ENCODE data around the gene TAF8. TPM values are rescaled to one million over a fixed set of nuclear protein-coding genes. Genes with fewer than 3 reads are reported as not detected.

Gene TAF8
- total RNA-seq, 1 experiment from 2014 or later = 20.7 TPM

GRCh38 chr6:42010185-42010891 lies 40.0 kb upstream of the TAF8 start:
- CTCF ChIA-PET = interaction anchor here (0.6 kb wide), 1 partner anchor 74 kb away, joined by 4 read pairs; no protein-coding TSS in a partner anchor
- intact Hi-C loops (cut with micrococcal nuclease) = no loop called here

GRCh38 chr6:42010909-42011308 lies 39.4 kb upstream of the TAF8 start:
- Histone ChIP-seq H2AFZ (ENCODE audit: low read length) (no peak overlapping the region), H3K9ac (ENCODE audit: low read length) (no peak overlapping the region), H3K36me3 (ENCODE audit: low read depth, low read length) (no peaks in the 10 kb centered on the region), H3K4me3 (ENCODE audit: low read length) (no peak overlapping the region), H3K9me2 (replicated peaks; ENCODE audit: low read length) (no peaks in the 10 kb centered on the region), H3F3A (ENCODE audit: low read length, unreplicated experiment) (no peaks in the 10 kb centered on the region), H3K27ac (ENCODE audit: low read length) (no peak overlapping the region), H3K79me2 (ENCODE audit: low read length) (no peaks in the 10 kb centered on the region), H3K4me2 (ENCODE audit: low read length) (no peak overlapping the region), H3K4me1 (ENCODE audit: insufficient read depth, low read length) (no peaks in the 10 kb centered on the region), H3K27me3 (ENCODE audit: low read length) (no peaks in the 10 kb centered on the region), H3K9me3 (ENCODE audit: low read length) (no peaks in the 10 kb centered on the region), H4K20me1 (ENCODE audit: low read length) (no peaks in the 10 kb centered on the region)
- no peak for DNase-seq
- no peak for TF ChIP-seq EZH2 (IDR thresholded peaks at IDR 0.05; ENCODE audit: low read length, unreplicated experiment)
- no peak for TF ChIP-seq CTCF (conservative IDR thresholded peaks at IDR 0.05; ENCODE audit: low read depth, low read length)
- TF ChIP-seq EZH2phosphoT487 (IDR thresholded peaks at IDR 0.05; ENCODE audit: borderline replicate concordance, low read length) = no peak
- no TSS peak for BruUV-seq (replicated peaks)
- ChIA-PET POLR2A (ENCODE audit: unreplicated experiment) (no interaction called here), CTCF (no interaction called here)
- ATAC-seq = no peak
- intact Hi-C loops (cut with micrococcal nuclease) = no loop called here

More at GRCh38 chr6:42010185-42010891, 40.0 kb upstream of the TAF8 start:
- H3K9ac ChIP-seq (ENCODE audit: low read length) = no peak overlapping the region
- H3F3A ChIP-seq (ENCODE audit: low read length, unreplicated experiment) = no peaks in the 10 kb centered on the region
- DNase-seq (no peak), ATAC-seq (no peak)
- H3K27ac ChIP-seq (ENCODE audit: low read length) = no peak overlapping the region
- no peak overlapping the region for H3K4me3 ChIP-seq (ENCODE audit: low read length)
- BruUV-seq (replicated peaks) = no TSS peak
- H3K4me1 ChIP-seq (ENCODE audit: insufficient read depth, low read length) = no peaks in the 10 kb centered on the region
- H3K27me3 ChIP-seq (ENCODE audit: low read length) = no peaks in the 10 kb centered on the region
- H3K79me2 ChIP-seq (ENCODE audit: low read length) = no peaks in the 10 kb centered on the region
- no peaks in the 10 kb centered on the region for H3K36me3 ChIP-seq (ENCODE audit: low read depth, low read length)
- TF ChIP-seq EZH2phosphoT487 (IDR thresholded peaks at IDR 0.05; ENCODE audit: borderline replicate concordance, low read length) = no peak
- TF ChIP-seq CTCF (conservative IDR thresholded peaks at IDR 0.05; ENCODE audit: low read depth, low read length) = no peak
- no peak for TF ChIP-seq EZH2 (IDR thresholded peaks at IDR 0.05; ENCODE audit: low read length, unreplicated experiment)
- no peaks in the 10 kb centered on the region for H3K9me2 ChIP-seq (replicated peaks; ENCODE audit: low read length)
- H3K9me3 ChIP-seq (ENCODE audit: low read length) = no peaks in the 10 kb centered on the region
- H4K20me1 ChIP-seq (ENCODE audit: low read length) = no peaks in the 10 kb centered on the region
- POLR2A ChIA-PET (ENCODE audit: unreplicated experiment) = no interaction called here
- no peak overlapping the region for H2AFZ ChIP-seq (ENCODE audit: low read length)
- no peak overlapping the region for H3K4me2 ChIP-seq (ENCODE audit: low read length)

- Histone ChIP-seq H3K9me3 (ENCODE audit: low read length) (no peaks in the 10 kb centered on the region), H3K27me3 (ENCODE audit: low read length) (no peaks in the 10 kb centered on the region), H4K20me1 (ENCODE audit: low read length) (no peaks in the 10 kb centered on the region), H3K4me2 (ENCODE audit: low read length) (no peak overlapping the region), H3K9ac (ENCODE audit: low read length) (no peak overlapping the region), H3K27ac (ENCODE audit: low read length) (no peak overlapping the region), H3K4me1 (ENCODE audit: insufficient read depth, low read length) (peaks cover 9% of the 10 kb centered on the region; the same call in 1 of the 2 replicates), H3K4me3 (ENCODE audit: low read length) (no peak overlapping the region), H3K9me2 (replicated peaks; ENCODE audit: low read length) (no peaks in the 10 kb centered on the region), H3K79me2 (ENCODE audit: low read length) (no peaks in the 10 kb centered on the region), H3K36me3 (ENCODE audit: low read depth, low read length) (no peaks in the 10 kb centered on the region), H3F3A (ENCODE audit: low read length, unreplicated experiment) (no peaks in the 10 kb centered on the region), H2AFZ (ENCODE audit: low read length) (no peak overlapping the region)
- ChIA-PET CTCF (no interaction called here), POLR2A (ENCODE audit: unreplicated experiment) (no interaction called here)
- intact Hi-C loops (cut with micrococcal nuclease) = no loop called here
- DNase-seq (no peak), ATAC-seq (no peak)
- BruUV-seq (replicated peaks) = no TSS peak
- TF ChIP-seq CTCF (conservative IDR thresholded peaks at IDR 0.05; ENCODE audit: low read depth, low read length) = no peak
- no peak for TF ChIP-seq EZH2phosphoT487 (IDR thresholded peaks at IDR 0.05; ENCODE audit: borderline replicate concordance, low read length)
- no peak for TF ChIP-seq EZH2 (IDR thresholded peaks at IDR 0.05; ENCODE audit: low read length, unreplicated experiment)
Measured at GRCh38 chr6:42012501-42013133, 37.7 kb upstream of the TAF8 start.

Data from PC-3 (cell line).